ENCODE measurements around the gene ETV6. TPM values are rescaled to one million over a fixed set of nuclear protein-coding genes. Genes with fewer than 3 reads are reported as not detected.

ETV6 gene
- total and polyA plus RNA-seq, 9 of the 15 experiments (the other 6 are each of a cell fraction or from before 2014, with no cell fraction given), result 0.81 to 12.7 (median 4.1) TPM

- no peak for TF ChIP-seq CHD7 (IDR thresholded peaks at IDR 0.05; ENCODE audit: low read depth, low read length)
These were observed 292.3 kb downstream of the ETV6 start (continued) for GRCh38 chr12:11941606-11942337.
